ENCODE results near the gene NACC2. TPM values are rescaled to one million over a fixed set of nuclear protein-coding genes. Genes with fewer than 3 reads are reported as not detected.
"Not testable (repeated sequence)": the region's sequence is repeated elsewhere in the genome, so short reads cannot be mapped to it uniquely, and the experiment has no call there.

Gene NACC2
- total and polyA plus RNA-seq, 2 experiments from 2014 or later: 11.0 to 13.0 TPM

GRCh38 chr9:136105398-136106135 lies 10.5 kb upstream of the NACC2 start:
- no peaks in the 10 kb centered on the region for H3K27me3 ChIP-seq
- H3K9me2 ChIP-seq (replicated peaks; ENCODE audit: insufficient read depth): no peaks in the 10 kb centered on the region
- H3K4me1 ChIP-seq (ENCODE audit: insufficient read depth): peaks cover 24% of the 10 kb centered on the region
- H4K20me1 ChIP-seq (ENCODE audit: insufficient read depth, poor library complexity, severe bottlenecking): no peaks in the 10 kb centered on the region
- H3K9me3 ChIP-seq (ENCODE audit: low read depth): no peaks in the 10 kb centered on the region
- H3K36me3 ChIP-seq (replicated peaks; ENCODE audit: insufficient read depth, low read depth): no peaks in the 10 kb centered on the region
- no peaks in the 10 kb centered on the region for H3K79me2 ChIP-seq
- 67% methylated on average over 17 of the region's 17 CpGs for WGBS (ENCODE audit: low lambda C conversion rate, missing lambda C conversion rate)
- H3K4me3 ChIP-seq: no peak overlapping the region
- TF ChIP-seq EZH2 (IDR thresholded peaks at IDR 0.05; ENCODE audit: borderline replicate concordance) (no peak), EZH2phosphoT487 (IDR thresholded peaks at IDR 0.05; ENCODE audit: low read depth, severe bottlenecking, unreplicated experiment) (no peak)
- no peak overlapping the region for H3K27ac ChIP-seq
- DNase-seq (ENCODE audit: low spot score): no peak
- H3K4me2 ChIP-seq: no peak overlapping the region
- H2AFZ ChIP-seq: no peak overlapping the region

- no peak overlapping the region for H3K27ac ChIP-seq
- H4K20me1 ChIP-seq (ENCODE audit: insufficient read depth, poor library complexity, severe bottlenecking): no peaks in the 10 kb centered on the region
- no peaks in the 10 kb centered on the region for H3K79me2 ChIP-seq
- WGBS (ENCODE audit: low lambda C conversion rate, missing lambda C conversion rate): 68% methylated on average over 6 of the region's 6 CpGs
- no peak overlapping the region for H3K4me3 ChIP-seq
- TF ChIP-seq EZH2 (IDR thresholded peaks at IDR 0.05; ENCODE audit: borderline replicate concordance) (no peak), EZH2phosphoT487 (IDR thresholded peaks at IDR 0.05; ENCODE audit: low read depth, severe bottlenecking, unreplicated experiment) (no peak), CTCF (IDR thresholded peaks at IDR 0.05; ENCODE audit: poor library complexity) (no peak)
- H3K27me3 ChIP-seq: no peaks in the 10 kb centered on the region
- peaks cover 20% of the 10 kb centered on the region for H3K4me1 ChIP-seq (ENCODE audit: insufficient read depth)
- H3K4me2 ChIP-seq: no peak overlapping the region
- H2AFZ ChIP-seq: no peak overlapping the region
- DNase-seq (ENCODE audit: low spot score): no peak
- no peaks in the 10 kb centered on the region for H3K9me2 ChIP-seq (replicated peaks; ENCODE audit: insufficient read depth)
- no peaks in the 10 kb centered on the region for H3K36me3 ChIP-seq (replicated peaks; ENCODE audit: insufficient read depth, low read depth)
- no peaks in the 10 kb centered on the region for H3K9me3 ChIP-seq (ENCODE audit: low read depth)
Observed at GRCh38 chr9:136104916-136105315, 9.8 kb upstream of the NACC2 start.

GRCh38 chr9:136104488-136104800 lies 9.4 kb upstream of the NACC2 start:
- Histone ChIP-seq H3K9me3 (ENCODE audit: low read depth) (no peaks in the 10 kb centered on the region), H4K20me1 (ENCODE audit: insufficient read depth, poor library complexity, severe bottlenecking) (no peaks in the 10 kb centered on the region), H3K4me2 (no peak overlapping the region), H2AFZ (no peak overlapping the region), H3K9me2 (replicated peaks; ENCODE audit: insufficient read depth) (no peaks in the 10 kb centered on the region), H3K79me2 (no peaks in the 10 kb centered on the region), H3K27ac (no peak overlapping the region), H3K27me3 (no peaks in the 10 kb centered on the region), H3K4me3 (no peak overlapping the region), H3K4me1 (ENCODE audit: insufficient read depth) (peaks cover 20% of the 10 kb centered on the region), H3K36me3 (replicated peaks; ENCODE audit: insufficient read depth, low read depth) (no peaks in the 10 kb centered on the region)
- TF ChIP-seq EZH2 (IDR thresholded peaks at IDR 0.05; ENCODE audit: borderline replicate concordance): no peak
- WGBS (ENCODE audit: low lambda C conversion rate, missing lambda C conversion rate): 70% methylated on average over 1 of the region's 1 CpG
- DNase-seq (ENCODE audit: low spot score): no peak

- Histone ChIP-seq H3K27me3 (no peaks in the 10 kb centered on the region), H3K27ac (no peak overlapping the region), H3K4me1 (ENCODE audit: insufficient read depth) (peaks cover 14% of the 10 kb centered on the region), H3K79me2 (no peaks in the 10 kb centered on the region), H3K4me2 (no peak overlapping the region), H3K9me2 (replicated peaks; ENCODE audit: insufficient read depth) (no peaks in the 10 kb centered on the region), H2AFZ (no peak overlapping the region), H4K20me1 (ENCODE audit: insufficient read depth, poor library complexity, severe bottlenecking) (no peaks in the 10 kb centered on the region), H3K4me3 (no peak overlapping the region), H3K36me3 (replicated peaks; ENCODE audit: insufficient read depth, low read depth) (no peaks in the 10 kb centered on the region), H3K9me3 (ENCODE audit: low read depth) (no peaks in the 10 kb centered on the region)
- WGBS (ENCODE audit: low lambda C conversion rate, missing lambda C conversion rate): 74% methylated on average over 26 of the region's 34 CpGs
- no peak for TF ChIP-seq EZH2 (IDR thresholded peaks at IDR 0.05; ENCODE audit: borderline replicate concordance)
- TF ChIP-seq CTCF (IDR thresholded peaks at IDR 0.05; ENCODE audit: poor library complexity): no peak
- TF ChIP-seq EZH2phosphoT487 (IDR thresholded peaks at IDR 0.05; ENCODE audit: low read depth, severe bottlenecking, unreplicated experiment): no peak
- DNase-seq (ENCODE audit: low spot score): no peak
Observed at GRCh38 chr9:136103651-136104487, 8.8 kb upstream of the NACC2 start.

- not testable (repeated sequence) for H3K27me3 ChIP-seq; DNase-seq (ENCODE audit: low spot score); H3K79me2 ChIP-seq; H3K36me3 ChIP-seq (replicated peaks; ENCODE audit: insufficient read depth, low read depth); H3K9me2 ChIP-seq (replicated peaks; ENCODE audit: insufficient read depth); H4K20me1 ChIP-seq (ENCODE audit: insufficient read depth, poor library complexity, severe bottlenecking); H3K9me3 ChIP-seq (ENCODE audit: low read depth); H3K4me3 ChIP-seq; H3K4me2 ChIP-seq; H2AFZ ChIP-seq; H3K27ac ChIP-seq
- WGBS (ENCODE audit: low lambda C conversion rate, missing lambda C conversion rate): 94% methylated on average over 12 of the region's 27 CpGs
- H3K4me1 ChIP-seq (ENCODE audit: insufficient read depth): peaks cover 14% of the 10 kb centered on the region
Observed at GRCh38 chr9:136101615-136102074, 6.6 kb upstream of the NACC2 start.

Data from hepatocyte (in vitro differentiated cells).